GM10847 (cell line): Measurements from ENCODE around the gene FHIP1B.

Experiments used
- POLR2A ChIP-seq: IDR thresholded peaks from 2 replicates; pipeline ENCODE4 v1.6.1; 2011; ENCODE audit not compliant: insufficient read length; ENCODE audit errors: extremely low read depth

FHIP1B gene

GRCh38 chr11:6219359-6219758, 15.1 kb downstream of the FHIP1B start:
- TF ChIP-seq POLR2A: no peak

- no peak for TF ChIP-seq POLR2A
Observed at GRCh38 chr11:6217722-6218121, 16.7 kb downstream of the FHIP1B start.

DNA sequence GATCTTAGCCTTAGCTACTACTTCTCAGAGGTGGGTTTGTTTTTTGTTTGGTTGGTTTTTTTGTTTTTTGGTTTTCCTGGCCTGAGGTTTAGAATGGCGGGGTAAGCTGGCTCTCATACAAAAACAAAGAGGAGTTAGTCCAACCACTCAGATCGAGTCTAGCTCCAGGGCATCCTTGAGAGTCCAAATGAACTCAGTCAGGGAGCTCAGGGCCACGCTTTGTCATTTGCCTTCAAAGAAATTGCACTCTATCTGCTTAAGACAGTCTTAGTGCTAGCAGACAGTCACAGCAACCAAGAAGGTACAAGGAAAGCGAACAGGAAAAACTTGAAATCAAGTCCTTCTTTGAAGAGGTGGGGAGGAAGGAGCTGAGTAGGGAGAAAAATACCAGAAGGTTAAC, 17.9 kb downstream of the FHIP1B start:
- no peak for TF ChIP-seq POLR2A

DNA sequence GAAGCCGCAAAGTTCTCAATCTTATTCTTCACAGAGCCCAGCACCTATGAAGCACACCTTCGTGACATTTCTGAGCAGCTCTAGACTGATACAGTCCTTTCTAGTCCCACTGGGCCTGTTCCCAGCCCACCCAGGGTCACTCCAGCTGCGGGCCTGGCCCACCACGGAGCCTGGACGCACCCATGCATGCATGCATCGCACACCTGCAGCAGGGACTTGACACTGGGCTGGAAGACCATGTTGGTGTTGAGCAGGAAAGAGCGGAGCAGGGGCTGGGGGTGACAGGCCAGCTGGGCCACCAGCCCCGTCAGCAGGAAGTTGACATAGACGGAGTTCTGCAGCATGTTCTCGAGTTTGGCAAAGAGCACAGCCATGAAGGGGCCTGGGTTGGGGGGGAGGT, 19.9 kb downstream of the FHIP1B start:
- TF ChIP-seq POLR2A: no peak

- TF ChIP-seq POLR2A: no peak
Observed at GRCh38 chr11:6210274-6210955, 24.0 kb downstream of the FHIP1B start.

DNA sequence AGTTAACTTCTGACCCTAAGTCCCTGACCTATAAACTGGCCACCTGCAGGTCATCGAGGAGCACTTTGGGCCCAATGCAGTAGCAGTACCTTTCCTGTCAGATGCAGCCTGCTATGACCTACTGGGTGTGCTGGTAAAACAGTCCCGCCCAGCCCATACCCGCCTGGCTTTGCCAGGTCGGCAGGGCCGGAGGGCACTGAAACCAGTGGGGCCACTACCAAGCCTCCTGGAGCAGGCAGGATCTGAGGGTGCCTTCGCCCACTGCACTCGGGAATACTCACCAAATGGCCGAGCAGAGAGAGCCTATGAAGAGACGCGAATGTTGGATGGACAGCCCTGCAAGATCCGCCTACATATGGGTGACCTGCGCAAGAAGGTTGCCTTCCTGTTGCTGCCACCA, 24.6 kb downstream of the FHIP1B start:
- TF ChIP-seq POLR2A: no peak

GRCh38 chr11:6206456-6207180, 27.8 kb downstream of the FHIP1B start:
- no peak for TF ChIP-seq POLR2A

DNA sequence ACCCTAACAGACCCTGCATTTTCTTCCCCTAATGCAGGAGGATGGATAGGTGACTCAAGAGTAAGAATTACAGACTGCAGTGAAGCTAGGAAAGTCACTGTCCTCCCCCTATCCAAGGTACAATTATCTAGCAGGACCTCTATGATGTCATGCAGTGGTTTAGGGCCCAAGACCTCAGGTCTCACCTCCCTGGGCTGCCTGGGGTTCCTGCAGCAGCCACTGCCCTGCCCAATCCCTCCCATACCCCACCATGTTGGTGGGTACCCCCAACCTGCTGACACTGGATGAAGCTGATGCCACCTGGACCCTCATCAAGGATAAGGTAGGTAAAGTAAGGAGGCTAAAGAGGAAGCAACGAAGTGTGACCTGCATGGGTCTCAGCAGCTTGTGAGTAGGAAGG, 29.1 kb downstream of the FHIP1B start, which contains the start of gene C11orf42:
TSS of gene C11orf42 (plus strand) at position 192 of the 400 bp plus-strand sequence. CDS start at position 251, 59 bp downstream.
- TF ChIP-seq POLR2A: no peak

DNA sequence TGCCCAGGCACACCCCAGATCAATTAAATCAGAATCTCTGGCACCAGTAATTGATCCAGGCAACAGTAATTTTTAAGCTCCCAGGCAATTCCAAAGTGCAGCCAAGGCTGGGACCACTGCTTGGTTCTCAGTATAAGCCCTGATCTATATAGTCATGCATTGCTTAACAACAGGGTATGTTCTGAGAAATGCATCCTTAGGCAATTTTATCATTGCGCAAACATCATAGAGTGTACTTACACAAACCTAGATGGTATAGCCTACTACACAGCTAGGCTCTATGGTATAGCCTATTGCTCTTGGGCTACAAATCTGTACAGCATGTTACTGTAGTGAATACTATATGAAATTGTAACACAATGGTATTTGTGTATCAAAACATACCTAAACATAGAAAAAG, 29.7 kb downstream of the FHIP1B start:
- no peak for TF ChIP-seq POLR2A

DNA sequence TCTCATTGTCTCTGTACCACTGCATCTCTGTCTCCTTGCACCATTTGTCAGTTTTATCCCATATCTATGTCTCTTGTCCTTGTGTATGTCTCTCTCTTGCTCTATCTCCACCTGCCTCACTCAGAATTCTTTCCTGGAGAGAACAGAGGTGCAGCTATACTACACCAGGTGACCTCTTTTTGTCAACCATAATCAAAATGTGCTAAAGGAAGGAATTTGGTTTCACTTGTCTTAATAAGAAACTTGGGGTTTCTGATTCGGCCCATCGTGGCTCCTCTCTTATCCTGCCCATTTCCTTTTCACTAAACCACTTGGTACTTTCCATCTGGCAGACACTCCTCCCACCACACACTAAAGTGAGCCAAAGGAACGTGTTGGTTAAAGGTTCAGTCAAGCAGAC, 31.1 kb downstream of the FHIP1B start:
- TF ChIP-seq POLR2A: no peak

- no peak for TF ChIP-seq POLR2A
Observed at GRCh38 chr11:6202041-6202440, 32.4 kb downstream of the FHIP1B start.

DNA sequence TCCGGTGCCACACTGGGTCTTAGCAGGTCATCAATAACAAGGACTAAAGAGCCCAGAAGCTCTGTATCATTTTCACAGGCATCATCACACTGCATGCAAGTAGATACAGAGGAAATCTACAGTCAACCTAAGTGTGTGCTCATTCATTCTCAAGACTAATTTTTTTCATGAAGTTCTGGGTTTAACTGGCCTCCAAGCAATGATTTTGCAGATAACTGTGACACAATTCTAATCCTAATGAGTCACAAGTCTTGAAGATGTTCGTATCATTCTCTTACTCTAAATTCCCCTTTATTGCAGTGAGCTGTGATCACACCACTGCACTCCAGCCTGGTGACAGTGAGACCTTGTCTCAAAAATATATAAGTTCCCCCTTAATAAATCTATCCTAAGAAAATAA, 33.0 kb downstream of the FHIP1B start:
- no peak for TF ChIP-seq POLR2A

- no peak for TF ChIP-seq POLR2A
Observed at GRCh38 chr11:6200975-6201374, 33.5 kb downstream of the FHIP1B start.

- TF ChIP-seq POLR2A: no peak
Observed at GRCh38 chr11:6199174-6199810, 35.1 kb downstream of the FHIP1B start, which contains the start of gene OR52W1. Gene OR52W1 (plus strand): TSS chr11:6199224. CDS start chr11:6199224, 0 bp downstream.

GRCh38 chr11:6197466-6198200, 36.8 kb downstream of the FHIP1B start:
- TF ChIP-seq POLR2A: no peak

DNA sequence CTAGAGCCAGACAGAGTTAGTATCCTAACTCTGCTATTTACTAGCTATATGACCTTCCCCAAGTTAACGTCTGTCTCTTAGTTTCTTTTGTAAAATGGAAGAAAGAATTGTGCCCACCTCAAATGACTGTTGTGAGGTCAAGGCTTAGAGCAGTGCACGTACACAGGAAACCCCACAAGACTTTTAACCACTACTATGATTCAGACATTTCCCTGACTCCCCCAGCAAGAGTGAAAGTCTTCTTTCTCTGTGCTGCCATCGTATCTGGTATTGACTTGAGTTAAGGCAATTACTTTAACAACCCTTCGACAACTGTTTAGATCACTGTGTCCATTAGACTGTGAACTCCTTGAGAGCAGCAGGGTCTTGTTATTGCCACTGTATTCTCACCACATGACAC, 38.0 kb downstream of the FHIP1B start:
- no peak for TF ChIP-seq POLR2A

- TF ChIP-seq POLR2A: no peak
Observed at GRCh38 chr11:6194065-6194581, 40.3 kb downstream of the FHIP1B start.
